GM12878 (cell line): ENCODE data around the gene MYCBP. TPM values are rescaled to one million over a fixed set of nuclear protein-coding genes. Genes with fewer than 3 reads are reported as not detected.

Source experiments
- ATAC-seq: fragments of 200-7000 bp; cut with Tn5 transposase; 3 replicates; pipeline ENCODE4 v1.9.1; 2020; ENCODE audit warnings: mild to moderate bottlenecking, moderate library complexity
- BruUV-seq: library from RNA; stranded (reverse); fragments of 400-500 nt; replicated peaks from 2 replicates; lab custom pipeline; 2021; lab: Mats Ljungman, UMichigan
- CTCF ChIA-PET: fragments of 300-600 bp; sonication (Branson Sonifier 250); formaldehyde crosslinking; extraction: SDS; loops from one replicate; lab custom pipeline; 2021; ENCODE audit warnings: inconsistent platforms; lab: Yijun Ruan, JAX
- POLR2A ChIA-PET: fragments of 350-600 bp; formaldehyde crosslinking; extraction: SDS; loops from one replicate; lab custom pipeline; 2021; ENCODE audit warnings: inconsistent platforms; lab: Charles Lee
- RAD21 ChIA-PET: fragments of 300-600 bp; sonication (Branson Sonifier 250); formaldehyde crosslinking; loops from one replicate; lab custom pipeline; 2023; ENCODE audit warnings: antibody characterized with exemption; ENCODE audit not compliant: unreplicated experiment; lab: Charles Lee
- SMC1A ChIA-PET: fragments of 300-600 bp; sonication (Branson Sonifier 250); formaldehyde crosslinking; loops from one replicate; lab custom pipeline; 2023; ENCODE audit not compliant: unreplicated experiment, uncharacterized antibody; lab: Charles Lee
- DNase-seq: peaks from one replicate; pipeline ENCODE4 v3.0.0-alpha.2; 2011; ENCODE audit warnings: low read depth, low spot score
- FAIRE-seq: peaks from 3 replicates; lab custom pipeline; 2011; peaks lifted over from hg19 to GRCh38; lab: Jason Lieb, UNC
- H2AFZ ChIP-seq: 2 replicates; pipeline ENCODE4 v1.6.0; 2011; ENCODE audit warnings: low read depth, low read length, control low read depth; ENCODE audit not compliant: control insufficient read depth
- H3K27ac ChIP-seq: 2 replicates; pipeline ENCODE4 v1.5.1; 2011; ENCODE audit warnings: control low read depth; ENCODE audit not compliant: control insufficient read depth, insufficient read depth
- H3K27me3 ChIP-seq, 2 experiments: replicated peaks in 1 of 2; 2 replicates each; pipeline versions ENCODE4 v1.6.0 to v1.6.1; 2011; ENCODE audit warnings: low read length in 1 of 2; ENCODE audit not compliant: control insufficient read depth in 2 of 2, insufficient read depth in 2 of 2
- H3K36me3 ChIP-seq, 2 experiments: 2 replicates each; pipeline ENCODE4 v1.5.1; 2011; ENCODE audit warnings: low read length in 1 of 2; ENCODE audit not compliant: control insufficient read depth in 2 of 2, insufficient read depth in 2 of 2
- H3K4me1 ChIP-seq: 2 replicates; pipeline ENCODE4 v1.6.1; 2011; ENCODE audit warnings: mild to moderate bottlenecking, low read length, moderate library complexity, mixed read lengths; ENCODE audit not compliant: control insufficient read depth, insufficient read depth
- H3K4me2 ChIP-seq: 2 replicates; pipeline ENCODE4 v1.6.0; 2011; ENCODE audit warnings: control low read depth; ENCODE audit not compliant: control insufficient read depth, insufficient read depth
- H3K4me3 ChIP-seq: fragments of 200-600 bp; sonication (generic); 2 replicates; pipeline ENCODE4 v1.5.1; 2016
- H3K79me2 ChIP-seq: 2 replicates; pipeline ENCODE4 v1.6.0; 2011; ENCODE audit warnings: low read length; ENCODE audit not compliant: control insufficient read depth, insufficient read depth
- H3K9ac ChIP-seq: 2 replicates; pipeline ENCODE4 v1.8.0; 2011; ENCODE audit warnings: low read length, control low read depth, mixed read lengths; ENCODE audit not compliant: control insufficient read depth, insufficient read depth
- H3K9me3 ChIP-seq: replicated peaks from 3 replicates; pipeline ENCODE4 v1.5.1; 2011; ENCODE audit warnings: mild to moderate bottlenecking, low read length; ENCODE audit not compliant: control insufficient read depth, insufficient read depth
- H4K20me1 ChIP-seq: 2 replicates; pipeline ENCODE4 v1.6.0; 2011; ENCODE audit not compliant: control insufficient read depth, insufficient read depth
- BCL11A ChIP-seq: IDR thresholded peaks from 2 replicates; pipeline ENCODE4 v1.6.1; 2011; ENCODE audit warnings: low read depth, low read length
- BHLHE40 ChIP-seq, 2 experiments: fragments of 450-650 bp in 1 of 2; IDR thresholded peaks; 2 replicates each; pipeline ENCODE4 v1.6.1; 2011 to 2017; ENCODE audit warnings: low read depth in 2 of 2, borderline replicate concordance in 1 of 2, improper control_type of control experiment in 1 of 2, low read length in 1 of 2, mild to moderate bottlenecking in 1 of 2
- CHD1 ChIP-seq: IDR thresholded peaks from 2 replicates; pipeline ENCODE4 v1.6.1; 2012; ENCODE audit warnings: low read depth, low read length, improper control_type of control experiment
- CREM ChIP-seq: IDR thresholded peaks from 2 replicates; pipeline ENCODE4 v1.6.1; 2014; ENCODE audit warnings: antibody characterized with exemption, low read depth
- FOXK2 ChIP-seq: fragments of 450-650 bp; IDR thresholded peaks from 2 replicates; pipeline ENCODE4 v1.6.1; 2017; ENCODE audit warnings: mild to moderate bottlenecking, moderate library complexity
- MTA3 ChIP-seq: IDR thresholded peaks from 2 replicates; pipeline ENCODE4 v1.6.1; 2012; ENCODE audit warnings: low read length, inconsistent platforms, borderline replicate concordance
- NFIC ChIP-seq: IDR thresholded peaks from 2 replicates; pipeline ENCODE4 v1.6.1; 2012; ENCODE audit warnings: low read depth, mild to moderate bottlenecking, inconsistent platforms, low read length, moderate library complexity
- POLR2AphosphoS2 ChIP-seq: IDR thresholded peaks from 2 replicates; pipeline ENCODE4 v1.6.1; 2011; ENCODE audit warnings: low read depth, mild to moderate bottlenecking, low read length, improper control_type of control experiment, moderate library complexity
- POLR2AphosphoS5 ChIP-seq: IDR thresholded peaks from 2 replicates; pipeline ENCODE4 v1.6.1; 2011; ENCODE audit warnings: mild to moderate bottlenecking, low read length, inconsistent platforms
- RB1 ChIP-seq: fragments of 450-650 bp; formaldehyde crosslinking; IDR thresholded peaks from 2 replicates; pipeline ENCODE4 v1.6.1; 2017; ENCODE audit warnings: mild to moderate bottlenecking, borderline replicate concordance
- SMARCA5 ChIP-seq: fragments of 450-650 bp; IDR thresholded peaks from 2 replicates; pipeline ENCODE4 v1.6.1; 2017; ENCODE audit warnings: mild to moderate bottlenecking
- SREBF2 ChIP-seq: IDR thresholded peaks from 2 replicates; pipeline ENCODE4 v1.6.1; 2012; ENCODE audit warnings: mild to moderate bottlenecking, low read length
- TAF1 ChIP-seq: IDR thresholded peaks from 2 replicates; pipeline ENCODE4 v1.6.1; 2011; ENCODE audit warnings: mild to moderate bottlenecking, low read depth, low read length, borderline replicate concordance
- TCF7 ChIP-seq: IDR thresholded peaks from 2 replicates; pipeline ENCODE4 v1.6.1; 2014; ENCODE audit warnings: antibody characterized with exemption, borderline replicate concordance
- WRNIP1 ChIP-seq: IDR thresholded peaks from 2 replicates; pipeline ENCODE4 v1.6.1; 2011; ENCODE audit warnings: low read depth, low read length, improper control_type of control experiment, borderline replicate concordance
- WGBS: methylation state at CpG from one replicate; pipeline ENCODE4 v1.1.6; 2016; ENCODE audit warnings: low lambda C conversion rate; ENCODE audit not compliant: insufficient replicate concordance, insufficient coverage; ENCODE audit errors: missing lambda C conversion rate; 5-methylcytosine and 5-hydroxymethylcytosine counted together
- in situ Hi-C: fragments of 300-500 bp; cut with MboI; formaldehyde crosslinking; loops from 9 replicates; pipeline ENCODE4 v1.14.3; 2018; ENCODE audit warnings: mixed read lengths
- intact Hi-C: fragments of 100-400 bp; cut with micrococcal nuclease; formaldehyde crosslinking; loops from one replicate; pipeline ENCODE4 v1.14.2; 2022; ENCODE audit not compliant: unreplicated experiment
- polyA plus RNA-seq, 11 experiments: library from polyadenylated mRNA; depleted of rRNA in 4 of 11; unstranded in 6 of 11; stranded (reverse) in 5 of 11; fragments of >200 nt; fragmentation: Nextera tagmentation in 4 of 11; fragmentation: Illumina TruSeq in 1 of 11; extraction: Ambion mirVana in 4 of 11; extraction: Trizol in 1 of 11; gene quantifications; 1 replicate in 1 of 11; 2 replicates in 10 of 11; pipeline versions ENCODE4 v1.2.1 to v1.2.3, GENCODE V29; 2011 to 2016; ENCODE audit warnings: inconsistent platforms in 2 of 11, missing spikeins in 2 of 11, low read depth in 1 of 11
- total RNA-seq, 4 experiments: library from RNA; depleted of rRNA in 3 of 4; stranded (reverse); fragments of >200 nt in 3 of 4; fragmentation: Illumina TruSeq in 1 of 4; extraction: Trizol in 1 of 4; gene quantifications; 2 replicates each; pipeline versions ENCODE4 v1.2.1 to v1.2.3, GENCODE V29; 2013 to 2021
- TF ChIP-seq, protein P1 (sequence below): IDR thresholded peaks from 2 replicates; pipeline ENCODE4 v1.6.1; 2011; ENCODE audit warnings: mild to moderate bottlenecking, low read depth, low read length, moderate library complexity; ENCODE audit not compliant: insufficient replicate concordance
- TF ChIP-seq, protein P2 (sequence below): fragments of 450-650 bp; formaldehyde crosslinking; IDR thresholded peaks from 2 replicates; pipeline ENCODE4 v1.5.0; 2022; ENCODE audit warnings: mild to moderate bottlenecking, missing genetic modification characterization
- TF ChIP-seq, protein P3 (sequence below): IDR thresholded peaks from 2 replicates; pipeline ENCODE4 v1.6.1; 2012; ENCODE audit warnings: low read depth, low read length, improper control_type of control experiment
- TF ChIP-seq, protein P4 (sequence below): fragments of 150-350 bp; IDR thresholded peaks from 2 replicates; pipeline ENCODE4 v1.6.1; 2014; ENCODE audit warnings: mild to moderate bottlenecking, low read depth, low read length

The MYCBP gene
- total and polyA plus RNA-seq, 10 of the 15 experiments (the other 5 are each of a cell fraction or from before 2014, with no cell fraction given): 26.1 to 210 (median 43.1) TPM

DNA sequence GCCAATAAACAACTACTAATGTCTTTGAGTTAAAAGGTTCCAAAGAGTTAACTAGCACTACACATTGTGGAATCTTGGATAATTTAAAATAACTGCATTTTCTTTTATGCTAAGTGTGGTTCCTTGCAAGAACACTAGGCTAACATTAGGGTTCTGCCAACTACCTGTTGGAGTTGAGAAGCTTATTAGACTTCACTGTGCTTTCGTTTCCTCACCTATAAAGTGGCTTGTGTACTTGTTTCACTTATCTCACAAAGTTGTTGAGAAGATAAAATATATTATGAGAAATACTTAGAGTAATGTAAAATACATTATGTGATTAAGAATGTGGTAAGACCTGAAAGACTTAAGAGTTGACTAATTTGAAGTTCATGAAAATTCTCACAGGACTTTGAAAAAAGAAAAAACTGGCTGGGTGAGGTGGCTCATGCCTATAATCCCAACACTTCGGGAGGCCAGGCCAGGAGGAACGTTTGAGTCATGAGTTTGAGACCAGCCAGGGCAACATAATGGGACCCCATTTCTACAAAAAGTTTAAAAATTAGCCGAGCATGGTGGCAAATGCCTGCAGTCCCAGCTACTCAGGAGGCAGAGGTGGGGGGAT, 7.9 kb downstream of the MYCBP start:
- CTCF ChIA-PET: no interaction called here
- FAIRE-seq: no peak
- in situ Hi-C loops: no loop called here
- TF ChIP-seq TAF1: no peak
- no peak for TF ChIP-seq POLR2AphosphoS2
- no peak for TF ChIP-seq NFIC
- TF ChIP-seq WRNIP1: no peak
- no peak for TF ChIP-seq SREBF2
- no peak for TF ChIP-seq CREM
- TF ChIP-seq TCF7: no peak
- TF ChIP-seq, protein P1, sequence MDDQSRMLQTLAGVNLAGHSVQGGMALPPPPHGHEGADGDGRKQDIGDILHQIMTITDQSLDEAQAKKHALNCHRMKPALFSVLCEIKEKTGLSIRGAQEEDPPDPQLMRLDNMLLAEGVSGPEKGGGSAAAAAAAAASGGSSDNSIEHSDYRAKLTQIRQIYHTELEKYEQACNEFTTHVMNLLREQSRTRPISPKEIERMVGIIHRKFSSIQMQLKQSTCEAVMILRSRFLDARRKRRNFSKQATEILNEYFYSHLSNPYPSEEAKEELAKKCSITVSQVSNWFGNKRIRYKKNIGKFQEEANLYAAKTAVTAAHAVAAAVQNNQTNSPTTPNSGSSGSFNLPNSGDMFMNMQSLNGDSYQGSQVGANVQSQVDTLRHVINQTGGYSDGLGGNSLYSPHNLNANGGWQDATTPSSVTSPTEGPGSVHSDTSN: no peak
- no peak for TF ChIP-seq BCL11A
- no peak for TF ChIP-seq CHD1
- TF ChIP-seq POLR2AphosphoS5: no peak
- TF ChIP-seq, protein P2, sequence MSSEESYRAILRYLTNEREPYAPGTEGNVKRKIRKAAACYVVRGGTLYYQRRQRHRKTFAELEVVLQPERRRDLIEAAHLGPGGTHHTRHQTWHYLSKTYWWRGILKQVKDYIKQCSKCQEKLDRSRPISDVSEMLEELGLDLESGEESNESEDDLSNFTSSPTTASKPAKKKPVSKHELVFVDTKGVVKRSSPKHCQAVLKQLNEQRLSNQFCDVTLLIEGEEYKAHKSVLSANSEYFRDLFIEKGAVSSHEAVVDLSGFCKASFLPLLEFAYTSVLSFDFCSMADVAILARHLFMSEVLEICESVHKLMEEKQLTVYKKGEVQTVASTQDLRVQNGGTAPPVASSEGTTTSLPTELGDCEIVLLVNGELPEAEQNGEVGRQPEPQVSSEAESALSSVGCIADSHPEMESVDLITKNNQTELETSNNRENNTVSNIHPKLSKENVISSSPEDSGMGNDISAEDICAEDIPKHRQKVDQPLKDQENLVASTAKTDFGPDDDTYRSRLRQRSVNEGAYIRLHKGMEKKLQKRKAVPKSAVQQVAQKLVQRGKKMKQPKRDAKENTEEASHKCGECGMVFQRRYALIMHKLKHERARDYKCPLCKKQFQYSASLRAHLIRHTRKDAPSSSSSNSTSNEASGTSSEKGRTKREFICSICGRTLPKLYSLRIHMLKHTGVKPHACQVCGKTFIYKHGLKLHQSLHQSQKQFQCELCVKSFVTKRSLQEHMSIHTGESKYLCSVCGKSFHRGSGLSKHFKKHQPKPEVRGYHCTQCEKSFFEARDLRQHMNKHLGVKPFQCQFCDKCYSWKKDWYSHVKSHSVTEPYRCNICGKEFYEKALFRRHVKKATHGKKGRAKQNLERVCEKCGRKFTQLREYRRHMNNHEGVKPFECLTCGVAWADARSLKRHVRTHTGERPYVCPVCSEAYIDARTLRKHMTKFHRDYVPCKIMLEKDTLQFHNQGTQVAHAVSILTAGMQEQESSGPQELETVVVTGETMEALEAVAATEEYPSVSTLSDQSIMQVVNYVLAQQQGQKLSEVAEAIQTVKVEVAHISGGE (CRISPR knock-in tag): no peak
- no peak for TF ChIP-seq RB1
- TF ChIP-seq, protein P3, sequence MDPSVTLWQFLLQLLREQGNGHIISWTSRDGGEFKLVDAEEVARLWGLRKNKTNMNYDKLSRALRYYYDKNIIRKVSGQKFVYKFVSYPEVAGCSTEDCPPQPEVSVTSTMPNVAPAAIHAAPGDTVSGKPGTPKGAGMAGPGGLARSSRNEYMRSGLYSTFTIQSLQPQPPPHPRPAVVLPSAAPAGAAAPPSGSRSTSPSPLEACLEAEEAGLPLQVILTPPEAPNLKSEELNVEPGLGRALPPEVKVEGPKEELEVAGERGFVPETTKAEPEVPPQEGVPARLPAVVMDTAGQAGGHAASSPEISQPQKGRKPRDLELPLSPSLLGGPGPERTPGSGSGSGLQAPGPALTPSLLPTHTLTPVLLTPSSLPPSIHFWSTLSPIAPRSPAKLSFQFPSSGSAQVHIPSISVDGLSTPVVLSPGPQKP: no peak
- no peak for TF ChIP-seq MTA3
- no peak for TF ChIP-seq BHLHE40 (IDR thresholded peaks at IDR 0.05; ENCODE audit: borderline replicate concordance in 1 of 2, low read depth in 2 of 2, low read length in 1 of 2)
- TF ChIP-seq, protein P4, sequence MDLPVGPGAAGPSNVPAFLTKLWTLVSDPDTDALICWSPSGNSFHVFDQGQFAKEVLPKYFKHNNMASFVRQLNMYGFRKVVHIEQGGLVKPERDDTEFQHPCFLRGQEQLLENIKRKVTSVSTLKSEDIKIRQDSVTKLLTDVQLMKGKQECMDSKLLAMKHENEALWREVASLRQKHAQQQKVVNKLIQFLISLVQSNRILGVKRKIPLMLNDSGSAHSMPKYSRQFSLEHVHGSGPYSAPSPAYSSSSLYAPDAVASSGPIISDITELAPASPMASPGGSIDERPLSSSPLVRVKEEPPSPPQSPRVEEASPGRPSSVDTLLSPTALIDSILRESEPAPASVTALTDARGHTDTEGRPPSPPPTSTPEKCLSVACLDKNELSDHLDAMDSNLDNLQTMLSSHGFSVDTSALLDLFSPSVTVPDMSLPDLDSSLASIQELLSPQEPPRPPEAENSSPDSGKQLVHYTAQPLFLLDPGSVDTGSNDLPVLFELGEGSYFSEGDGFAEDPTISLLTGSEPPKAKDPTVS: no peak
- no peak for TF ChIP-seq SMARCA5
- no peak for TF ChIP-seq FOXK2

More for the DNA sequence above, 7.9 kb downstream of the MYCBP start:
- Histone ChIP-seq H3K79me2 (peaks cover 5% of the 10 kb centered on the region), H4K20me1 (no peaks in the 10 kb centered on the region), H3K9ac (no peak overlapping the region), H3K27me3 (no peaks in the 10 kb centered on the region), H3K27ac (no peak overlapping the region), H3K4me1 (peaks cover 4% of the 10 kb centered on the region; the same call in 1 of the 2 replicates), H3K36me3 (no peaks in the 10 kb centered on the region), H3K9me3 (no peaks in the 10 kb centered on the region), H3K4me3 (no peak overlapping the region), H2AFZ (no peak overlapping the region), H3K4me2 (no peak overlapping the region)
- ATAC-seq: peak; percentile 48; the same call in 1 of the 3 replicates
- BruUV-seq: no TSS peak
- ChIA-PET SMC1A (no interaction called here), POLR2A (interaction anchor here (0.6 kb wide), 1 partner anchor 8 kb away, joined by 3 read pairs; no protein-coding TSS in a partner anchor), RAD21 (no interaction called here)
- 68% methylated on average over 4 of the region's 4 CpGs for WGBS
- intact Hi-C loops: no loop called here
- DNase-seq: no peak
